ENCODE data around the gene WDR90. TPM values are rescaled to one million over a fixed set of nuclear protein-coding genes. Genes with fewer than 3 reads are reported as not detected.

WDR90 gene
- total RNA-seq, 1 experiment from 2014 or later: 38.3 TPM

- no peaks in the 10 kb centered on the region; the same call in 1 of the 2 replicates for H3K36me3 ChIP-seq (replicated peaks; ENCODE audit: control insufficient read depth, insufficient read depth, low read length)
- no peak for DNase-seq
- no peak overlapping the region for H3K4me3 ChIP-seq (ENCODE audit: insufficient read depth, low read depth, low read length)
- H3K27me3 ChIP-seq (ENCODE audit: control insufficient read depth, insufficient read depth, low read length): no peaks in the 10 kb centered on the region
Observed at GRCh38 chr16:657487-657886, 8.3 kb downstream of the WDR90 start.

GRCh38 chr16:658679-659571, 9.8 kb downstream of the WDR90 start:
- no peak overlapping the region for H3K4me3 ChIP-seq (ENCODE audit: insufficient read depth, low read depth, low read length)
- no peaks in the 10 kb centered on the region; the same call in 1 of the 2 replicates for H3K36me3 ChIP-seq (replicated peaks; ENCODE audit: control insufficient read depth, insufficient read depth, low read length)
- no peaks in the 10 kb centered on the region for H3K27me3 ChIP-seq (ENCODE audit: control insufficient read depth, insufficient read depth, low read length)
- DNase-seq: peak; percentile 63

GRCh38 chr16:659618-660017, 10.5 kb downstream of the WDR90 start:
- DNase-seq: peak; percentile 64
- Histone ChIP-seq H3K36me3 (replicated peaks; ENCODE audit: control insufficient read depth, insufficient read depth, low read length) (no peaks in the 10 kb centered on the region; the same call in 1 of the 2 replicates), H3K27me3 (ENCODE audit: control insufficient read depth, insufficient read depth, low read length) (no peaks in the 10 kb centered on the region), H3K4me3 (ENCODE audit: insufficient read depth, low read depth, low read length) (no peak overlapping the region)

GRCh38 chr16:660132-660458, 10.9 kb downstream of the WDR90 start:
- Histone ChIP-seq H3K4me3 (ENCODE audit: insufficient read depth, low read depth, low read length) (no peak overlapping the region), H3K27me3 (ENCODE audit: control insufficient read depth, insufficient read depth, low read length) (no peaks in the 10 kb centered on the region), H3K36me3 (replicated peaks; ENCODE audit: control insufficient read depth, insufficient read depth, low read length) (no peaks in the 10 kb centered on the region)
- peak; percentile 64 for DNase-seq

- peak; percentile 100 for DNase-seq
- no peaks in the 10 kb centered on the region for H3K36me3 ChIP-seq (replicated peaks; ENCODE audit: control insufficient read depth, insufficient read depth, low read length)
- no peaks in the 10 kb centered on the region for H3K27me3 ChIP-seq (ENCODE audit: control insufficient read depth, insufficient read depth, low read length)
- peak overlapping the region; percentile 8; the same call in 1 of the 2 replicates for H3K4me3 ChIP-seq (ENCODE audit: insufficient read depth, low read depth, low read length)
Observed at GRCh38 chr16:660459-661183, 11.5 kb downstream of the WDR90 start.

- DNase-seq: peak; percentile 65
- Histone ChIP-seq H3K27me3 (ENCODE audit: control insufficient read depth, insufficient read depth, low read length) (no peaks in the 10 kb centered on the region), H3K36me3 (replicated peaks; ENCODE audit: control insufficient read depth, insufficient read depth, low read length) (no peaks in the 10 kb centered on the region), H3K4me3 (ENCODE audit: insufficient read depth, low read depth, low read length) (no peak overlapping the region)
Observed at GRCh38 chr16:661184-661821, 12.1 kb downstream of the WDR90 start.

GRCh38 chr16:662095-662494, 12.9 kb downstream of the WDR90 start:
- Histone ChIP-seq H3K36me3 (replicated peaks; ENCODE audit: control insufficient read depth, insufficient read depth, low read length) (no peaks in the 10 kb centered on the region), H3K4me3 (ENCODE audit: insufficient read depth, low read depth, low read length) (no peak overlapping the region), H3K27me3 (ENCODE audit: control insufficient read depth, insufficient read depth, low read length) (no peaks in the 10 kb centered on the region)
- no peak for DNase-seq

- DNase-seq: no peak
- Histone ChIP-seq H3K27me3 (ENCODE audit: control insufficient read depth, insufficient read depth, low read length) (no peaks in the 10 kb centered on the region), H3K4me3 (ENCODE audit: insufficient read depth, low read depth, low read length) (no peak overlapping the region)
Observed at GRCh38 chr16:662597-662996, 13.4 kb downstream of the WDR90 start.

GRCh38 chr16:666572-666971, 17.4 kb downstream of the WDR90 start:
- Histone ChIP-seq H3K36me3 (replicated peaks; ENCODE audit: control insufficient read depth, insufficient read depth, low read length) (peaks cover 13% of the 10 kb centered on the region), H3K27me3 (ENCODE audit: control insufficient read depth, insufficient read depth, low read length) (no peaks in the 10 kb centered on the region), H3K4me3 (ENCODE audit: insufficient read depth, low read depth, low read length) (no peak overlapping the region)
- DNase-seq: no peak

More at GRCh38 chr16:662597-662996, 13.4 kb downstream of the WDR90 start:
- H3K36me3 ChIP-seq (replicated peaks; ENCODE audit: control insufficient read depth, insufficient read depth, low read length): no peaks in the 10 kb centered on the region; the same call in 1 of the 2 replicates

GRCh38 chr16:667113-667779, 18.1 kb downstream of the WDR90 start:
- H3K36me3 ChIP-seq (replicated peaks; ENCODE audit: control insufficient read depth, insufficient read depth, low read length): peaks cover 13% of the 10 kb centered on the region
- H3K4me3 ChIP-seq (ENCODE audit: insufficient read depth, low read depth, low read length): no peak overlapping the region
- H3K27me3 ChIP-seq (ENCODE audit: control insufficient read depth, insufficient read depth, low read length): no peaks in the 10 kb centered on the region
- no peak for DNase-seq

GRCh38 chr16:667780-668518, 18.8 kb downstream of the WDR90 start, which contains the start of gene RHOT2:
Gene RHOT2, plus strand, starts transcription at chr16:668132. Its CDS starts 68 bp downstream, at chr16:668200.
- peak; percentile 98 for DNase-seq
- no peaks in the 10 kb centered on the region for H3K27me3 ChIP-seq (ENCODE audit: control insufficient read depth, insufficient read depth, low read length)
- H3K36me3 ChIP-seq (replicated peaks; ENCODE audit: control insufficient read depth, insufficient read depth, low read length): peaks cover 15% of the 10 kb centered on the region
- H3K4me3 ChIP-seq (ENCODE audit: insufficient read depth, low read depth, low read length): peak within 1 kb of the TSS; percentile 96

GRCh38 chr16:668519-669171, 19.5 kb downstream of the WDR90 start:
- peak; percentile 73 for DNase-seq
- no peaks in the 10 kb centered on the region for H3K27me3 ChIP-seq (ENCODE audit: control insufficient read depth, insufficient read depth, low read length)
- H3K4me3 ChIP-seq (ENCODE audit: insufficient read depth, low read depth, low read length): peak overlapping the region; percentile 96
- H3K36me3 ChIP-seq (replicated peaks; ENCODE audit: control insufficient read depth, insufficient read depth, low read length): peaks cover 17% of the 10 kb centered on the region

- Histone ChIP-seq H3K27me3 (ENCODE audit: control insufficient read depth, insufficient read depth, low read length) (no peaks in the 10 kb centered on the region), H3K36me3 (replicated peaks; ENCODE audit: control insufficient read depth, insufficient read depth, low read length) (peaks cover 17% of the 10 kb centered on the region), H3K4me3 (ENCODE audit: insufficient read depth, low read depth, low read length) (no peak overlapping the region)
- DNase-seq: no peak
Observed at GRCh38 chr16:669666-670065, 20.5 kb downstream of the WDR90 start.
